ENCODE measurements around the gene EZH2.

Gene EZH2

DNA sequence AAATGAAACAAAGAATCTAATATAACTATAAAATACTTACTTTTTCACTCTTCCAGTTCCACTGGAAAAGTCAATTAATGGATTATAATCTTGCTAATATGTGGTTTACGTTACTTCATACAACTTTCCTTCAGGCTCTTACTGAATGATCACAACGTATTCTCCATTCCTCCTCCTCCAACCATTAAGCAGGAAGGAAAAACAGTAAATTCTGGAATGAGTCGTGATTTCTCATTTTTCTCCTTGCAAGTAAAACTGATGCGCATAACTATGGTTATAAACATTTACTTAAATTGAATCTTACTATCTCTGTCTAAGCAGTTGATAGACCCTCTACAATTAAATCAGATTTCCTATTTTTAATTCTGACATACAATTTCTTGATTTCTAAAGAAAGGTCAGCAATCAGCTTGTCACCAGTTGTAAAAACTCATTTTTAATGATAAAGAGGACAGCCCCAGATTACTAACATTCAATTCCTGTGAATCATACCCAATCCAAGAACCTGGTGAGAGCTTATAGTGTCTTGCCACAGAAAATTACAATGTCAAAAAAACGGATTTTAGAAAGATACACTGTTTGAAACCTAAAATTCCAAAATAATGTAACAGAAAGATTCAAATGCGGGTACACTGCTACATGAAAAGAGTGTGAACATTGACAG, 64.3 kb downstream of the EZH2 start:
- Histone ChIP-seq H3K9me3 (ENCODE audit: control insufficient read depth in 1 of 2, low read length in 2 of 2) (no peaks in the 10 kb centered on the region), H3K9ac (ENCODE audit: low read depth in 1 of 2, low read length in 2 of 2) (no peak overlapping the region), H3K4me3 (ENCODE audit: low read depth in 1 of 2, low read length in 2 of 2) (no peak overlapping the region), H3K27me3 (ENCODE audit: control insufficient read depth in 1 of 2, insufficient read depth in 2 of 2, low read length in 2 of 2) (no peaks in the 10 kb centered on the region), H3K27ac (ENCODE audit: low read depth, low read length) (no peak overlapping the region), H3K4me1 (ENCODE audit: control insufficient read depth in 1 of 2, insufficient read depth in 2 of 2, low read length in 2 of 2) (no peaks in the 10 kb centered on the region), H3K36me3 (ENCODE audit: control insufficient read depth in 1 of 2, insufficient read depth in 2 of 2, low read length in 2 of 2) (peaks cover 0 to 22% of the 10 kb centered on the region in 2 donors)

DNA sequence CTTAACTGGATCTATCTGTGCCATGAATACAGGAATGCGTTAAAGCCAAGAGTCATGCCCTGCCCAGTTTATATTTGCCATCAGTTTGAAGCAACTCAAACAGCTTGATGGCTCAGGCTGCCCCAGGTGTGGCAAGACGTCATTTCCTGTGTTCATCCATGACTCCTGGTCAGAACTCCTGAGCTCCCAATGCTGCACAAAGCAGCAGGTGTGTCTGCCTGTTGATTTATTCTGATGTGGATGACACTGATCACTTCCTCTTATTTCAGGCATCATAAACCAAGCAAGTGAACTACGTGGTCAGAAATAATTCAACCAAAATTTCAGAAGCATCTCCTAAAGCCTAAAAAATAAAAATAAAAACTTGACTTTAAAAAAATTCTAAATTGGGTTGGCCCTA, 68.5 kb downstream of the EZH2 start:
- no peak overlapping the region for H3K4me3 ChIP-seq (ENCODE audit: low read depth in 1 of 2, low read length in 2 of 2)
- no peak overlapping the region for H3K9ac ChIP-seq (ENCODE audit: low read depth in 1 of 2, low read length in 2 of 2)
- no peaks in the 10 kb centered on the region for H3K9me3 ChIP-seq (ENCODE audit: control insufficient read depth in 1 of 2, low read length in 2 of 2)
- no peaks in the 10 kb centered on the region for H3K27me3 ChIP-seq (ENCODE audit: control insufficient read depth in 1 of 2, insufficient read depth in 2 of 2, low read length in 2 of 2)
- no peak overlapping the region for H3K27ac ChIP-seq (ENCODE audit: low read depth, low read length)
- H3K4me1 ChIP-seq (ENCODE audit: control insufficient read depth in 1 of 2, insufficient read depth in 2 of 2, low read length in 2 of 2), result no peaks in the 10 kb centered on the region
- peaks cover 4 to 30% of the 10 kb centered on the region in 2 donors for H3K36me3 ChIP-seq (ENCODE audit: control insufficient read depth in 1 of 2, insufficient read depth in 2 of 2, low read length in 2 of 2)

DNA sequence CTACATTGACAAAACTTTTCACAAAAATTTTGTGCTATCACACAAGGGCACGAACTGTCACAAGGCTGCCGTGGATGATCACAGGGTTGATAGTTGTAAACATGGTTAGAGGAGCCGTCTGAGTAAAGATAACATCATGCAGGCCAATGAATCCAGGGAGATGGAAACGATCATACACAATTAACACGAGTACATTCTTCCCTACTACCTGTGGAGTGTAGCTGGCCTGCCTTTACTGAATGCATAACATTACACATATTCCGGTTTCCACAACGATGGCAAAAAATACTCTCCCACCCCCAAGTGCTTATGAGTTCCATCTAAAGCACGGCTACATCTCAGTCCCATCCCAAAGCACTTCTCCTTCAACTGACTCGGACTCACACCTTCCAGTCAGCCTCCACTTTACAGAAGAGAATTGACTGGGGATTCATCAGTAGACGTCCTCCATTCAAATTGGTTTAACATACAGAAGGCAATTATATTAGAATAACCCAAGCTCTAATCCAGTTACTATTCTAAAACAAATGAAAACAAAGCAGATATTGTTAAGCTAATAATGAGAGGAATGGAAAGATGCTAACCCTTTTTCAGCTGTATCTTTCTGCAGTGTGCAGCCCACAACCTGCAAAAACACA, 69.0 kb downstream of the EZH2 start:
- no peak overlapping the region for H3K9ac ChIP-seq (ENCODE audit: low read depth in 1 of 2, low read length in 2 of 2)
- no peaks in the 10 kb centered on the region for H3K4me1 ChIP-seq (ENCODE audit: control insufficient read depth in 1 of 2, insufficient read depth in 2 of 2, low read length in 2 of 2)
- H3K27ac ChIP-seq (ENCODE audit: low read depth, low read length), result no peak overlapping the region
- H3K36me3 ChIP-seq (ENCODE audit: control insufficient read depth in 1 of 2, insufficient read depth in 2 of 2, low read length in 2 of 2), result peaks cover 4 to 31% of the 10 kb centered on the region in 2 donors
- H3K4me3 ChIP-seq (ENCODE audit: low read depth in 1 of 2, low read length in 2 of 2), result no peak overlapping the region
- H3K9me3 ChIP-seq (ENCODE audit: control insufficient read depth in 1 of 2, low read length in 2 of 2), result no peaks in the 10 kb centered on the region
- no peaks in the 10 kb centered on the region for H3K27me3 ChIP-seq (ENCODE audit: control insufficient read depth in 1 of 2, insufficient read depth in 2 of 2, low read length in 2 of 2)

DNA sequence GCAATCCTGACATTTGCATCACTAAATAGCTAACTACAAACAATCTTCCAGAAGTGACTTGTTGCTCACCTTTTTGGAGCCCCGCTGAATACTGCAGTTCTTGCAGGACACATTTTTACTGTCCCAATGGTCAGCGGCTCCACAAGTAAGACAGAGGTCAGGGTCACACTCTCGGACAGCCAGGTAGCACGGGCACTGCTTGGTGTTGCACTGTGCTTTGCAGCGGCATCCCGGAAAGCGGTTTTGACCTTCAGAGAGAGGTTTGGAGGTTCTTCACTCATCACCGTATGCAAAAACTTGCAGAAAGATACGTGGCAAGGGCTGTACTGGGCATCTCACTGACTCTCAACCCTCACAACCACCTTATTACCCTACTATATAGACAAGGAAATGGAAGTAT, 70.2 kb downstream of the EZH2 start:
- Histone ChIP-seq H3K4me3 (ENCODE audit: low read depth in 1 of 2, low read length in 2 of 2) (no peak overlapping the region), H3K36me3 (ENCODE audit: control insufficient read depth in 1 of 2, insufficient read depth in 2 of 2, low read length in 2 of 2) (peaks cover 4 to 34% of the 10 kb centered on the region in 2 donors), H3K4me1 (ENCODE audit: control insufficient read depth in 1 of 2, insufficient read depth in 2 of 2, low read length in 2 of 2) (no peaks in the 10 kb centered on the region), H3K27me3 (ENCODE audit: control insufficient read depth in 1 of 2, insufficient read depth in 2 of 2, low read length in 2 of 2) (no peaks in the 10 kb centered on the region), H3K9me3 (ENCODE audit: control insufficient read depth in 1 of 2, low read length in 2 of 2) (no peaks in the 10 kb centered on the region), H3K9ac (ENCODE audit: low read depth in 1 of 2, low read length in 2 of 2) (no peak overlapping the region), H3K27ac (ENCODE audit: low read depth, low read length) (no peak overlapping the region)

DNA sequence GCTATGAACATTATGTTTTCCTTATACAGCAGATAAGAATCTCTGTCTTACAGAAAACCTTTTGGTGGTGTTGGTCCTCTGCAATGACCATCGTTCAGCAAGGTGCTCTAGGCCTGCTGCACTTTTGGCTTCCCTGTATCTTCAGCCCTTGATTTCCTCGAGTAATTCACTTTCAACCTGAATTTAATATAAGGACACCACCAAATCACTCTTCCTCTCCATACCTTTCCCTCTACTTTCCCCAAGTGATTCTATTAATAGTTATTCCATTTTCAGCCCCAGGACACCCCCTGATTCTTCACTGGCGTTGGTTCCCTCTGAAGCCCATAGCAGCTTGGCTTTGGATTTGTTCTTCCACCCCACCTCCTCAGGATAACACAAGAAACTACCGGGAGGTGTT, 72.2 kb downstream of the EZH2 start:
- no peaks in the 10 kb centered on the region for H3K4me1 ChIP-seq (ENCODE audit: control insufficient read depth in 1 of 2, insufficient read depth in 2 of 2, low read length in 2 of 2)
- H3K27me3 ChIP-seq (ENCODE audit: control insufficient read depth in 1 of 2, insufficient read depth in 2 of 2, low read length in 2 of 2), result no peaks in the 10 kb centered on the region
- no peak overlapping the region for H3K27ac ChIP-seq (ENCODE audit: low read depth, low read length)
- no peaks in the 10 kb centered on the region for H3K9me3 ChIP-seq (ENCODE audit: control insufficient read depth in 1 of 2, low read length in 2 of 2)
- peaks cover 6 to 43% of the 10 kb centered on the region in 2 donors for H3K36me3 ChIP-seq (ENCODE audit: control insufficient read depth in 1 of 2, insufficient read depth in 2 of 2, low read length in 2 of 2)
- no peak overlapping the region for H3K9ac ChIP-seq (ENCODE audit: low read depth in 1 of 2, low read length in 2 of 2)
- H3K4me3 ChIP-seq (ENCODE audit: low read depth in 1 of 2, low read length in 2 of 2), result no peak overlapping the region

DNA sequence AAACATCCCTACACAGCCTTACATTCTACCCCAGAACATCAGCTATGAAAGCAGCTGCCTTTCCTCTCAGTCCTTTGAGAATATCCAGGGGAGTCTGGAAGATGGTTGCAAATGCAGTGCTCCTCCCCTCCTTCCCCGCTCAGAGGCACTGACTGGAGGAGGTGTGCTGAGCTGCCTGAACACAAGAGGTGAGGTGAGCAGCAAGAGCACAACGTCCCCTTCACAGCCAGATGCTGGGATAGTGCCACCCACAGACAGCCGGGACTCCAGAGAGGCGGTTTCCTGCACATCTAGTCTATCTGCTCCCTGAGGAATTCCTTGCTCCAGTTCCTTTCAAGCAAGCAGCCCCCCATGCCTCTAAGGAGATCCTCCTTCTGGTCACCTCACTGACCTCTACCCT, 74.2 kb downstream of the EZH2 start:
- Histone ChIP-seq H3K9ac (ENCODE audit: low read depth in 1 of 2, low read length in 2 of 2) (no peak overlapping the region), H3K4me3 (ENCODE audit: low read depth in 1 of 2, low read length in 2 of 2) (no peak overlapping the region), H3K9me3 (ENCODE audit: control insufficient read depth in 1 of 2, low read length in 2 of 2) (no peaks in the 10 kb centered on the region), H3K27ac (ENCODE audit: low read depth, low read length) (no peak overlapping the region), H3K27me3 (ENCODE audit: control insufficient read depth in 1 of 2, insufficient read depth in 2 of 2, low read length in 2 of 2) (no peaks in the 10 kb centered on the region), H3K36me3 (ENCODE audit: control insufficient read depth in 1 of 2, insufficient read depth in 2 of 2, low read length in 2 of 2) (peaks cover 6 to 49% of the 10 kb centered on the region in 2 donors), H3K4me1 (ENCODE audit: control insufficient read depth in 1 of 2, insufficient read depth in 2 of 2, low read length in 2 of 2) (no peaks in the 10 kb centered on the region)

DNA sequence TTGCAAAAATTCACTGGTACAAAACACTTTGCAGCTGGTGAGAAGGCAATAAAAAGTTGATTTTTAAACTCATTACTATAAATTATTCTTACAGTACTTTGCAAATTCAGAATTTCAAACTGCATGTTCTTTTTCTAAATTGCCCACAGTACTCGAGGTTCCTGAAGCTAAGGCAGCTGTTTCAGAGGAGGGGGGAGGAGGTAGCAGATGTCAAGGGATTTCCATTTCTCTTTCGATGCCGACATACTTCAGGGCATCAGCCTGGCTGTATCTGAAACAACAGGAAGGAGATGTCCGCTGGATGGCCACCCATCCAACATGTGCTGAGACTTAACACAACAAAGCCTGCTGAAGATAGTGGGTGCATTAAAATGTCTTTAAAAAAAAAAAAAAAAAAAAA, 76.7 kb downstream of the EZH2 start:
- H3K27ac ChIP-seq (ENCODE audit: low read depth, low read length), result no peak overlapping the region
- H3K4me3 ChIP-seq (ENCODE audit: low read depth in 1 of 2, low read length in 2 of 2), result no peak overlapping the region
- no peak overlapping the region for H3K9ac ChIP-seq (ENCODE audit: low read depth in 1 of 2, low read length in 2 of 2)
- H3K27me3 ChIP-seq (ENCODE audit: control insufficient read depth in 1 of 2, insufficient read depth in 2 of 2, low read length in 2 of 2), result no peaks in the 10 kb centered on the region
- H3K9me3 ChIP-seq (ENCODE audit: control insufficient read depth in 1 of 2, low read length in 2 of 2), result no peaks in the 10 kb centered on the region
- H3K4me1 ChIP-seq (ENCODE audit: control insufficient read depth in 1 of 2, insufficient read depth in 2 of 2, low read length in 2 of 2), result no peaks in the 10 kb centered on the region
- H3K36me3 ChIP-seq (ENCODE audit: control insufficient read depth in 1 of 2, insufficient read depth in 2 of 2, low read length in 2 of 2), result peaks cover 6 to 54% of the 10 kb centered on the region in 2 donors

DNA sequence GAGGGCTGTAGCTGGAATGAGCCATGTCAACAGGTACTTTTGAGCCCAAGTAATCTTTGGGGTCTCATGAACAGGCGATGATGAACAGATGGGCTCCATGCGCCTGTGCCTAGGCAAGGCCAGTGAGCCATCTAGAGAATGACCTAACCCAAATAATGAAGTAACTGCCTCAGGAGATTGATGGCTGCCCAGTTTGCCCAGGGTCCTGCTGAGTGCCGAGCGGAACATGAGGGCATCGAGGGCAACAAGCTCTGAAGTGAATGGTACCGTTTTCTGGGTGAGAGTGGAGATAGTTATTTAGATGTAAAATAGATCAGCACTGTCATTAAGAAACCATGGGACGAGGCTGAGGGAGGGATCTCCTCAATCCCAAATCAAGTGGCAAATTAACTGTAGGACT, 77.9 kb downstream of the EZH2 start:
- Histone ChIP-seq H3K9ac (ENCODE audit: low read depth in 1 of 2, low read length in 2 of 2) (no peak overlapping the region), H3K4me3 (ENCODE audit: low read depth in 1 of 2, low read length in 2 of 2) (no peak overlapping the region), H3K36me3 (ENCODE audit: control insufficient read depth in 1 of 2, insufficient read depth in 2 of 2, low read length in 2 of 2) (peaks cover 2 to 57% of the 10 kb centered on the region in 2 donors), H3K9me3 (ENCODE audit: control insufficient read depth in 1 of 2, low read length in 2 of 2) (no peaks in the 10 kb centered on the region), H3K27ac (ENCODE audit: low read depth, low read length) (no peak overlapping the region), H3K27me3 (ENCODE audit: control insufficient read depth in 1 of 2, insufficient read depth in 2 of 2, low read length in 2 of 2) (no peaks in the 10 kb centered on the region), H3K4me1 (ENCODE audit: control insufficient read depth in 1 of 2, insufficient read depth in 2 of 2, low read length in 2 of 2) (no peaks in the 10 kb centered on the region)

DNA sequence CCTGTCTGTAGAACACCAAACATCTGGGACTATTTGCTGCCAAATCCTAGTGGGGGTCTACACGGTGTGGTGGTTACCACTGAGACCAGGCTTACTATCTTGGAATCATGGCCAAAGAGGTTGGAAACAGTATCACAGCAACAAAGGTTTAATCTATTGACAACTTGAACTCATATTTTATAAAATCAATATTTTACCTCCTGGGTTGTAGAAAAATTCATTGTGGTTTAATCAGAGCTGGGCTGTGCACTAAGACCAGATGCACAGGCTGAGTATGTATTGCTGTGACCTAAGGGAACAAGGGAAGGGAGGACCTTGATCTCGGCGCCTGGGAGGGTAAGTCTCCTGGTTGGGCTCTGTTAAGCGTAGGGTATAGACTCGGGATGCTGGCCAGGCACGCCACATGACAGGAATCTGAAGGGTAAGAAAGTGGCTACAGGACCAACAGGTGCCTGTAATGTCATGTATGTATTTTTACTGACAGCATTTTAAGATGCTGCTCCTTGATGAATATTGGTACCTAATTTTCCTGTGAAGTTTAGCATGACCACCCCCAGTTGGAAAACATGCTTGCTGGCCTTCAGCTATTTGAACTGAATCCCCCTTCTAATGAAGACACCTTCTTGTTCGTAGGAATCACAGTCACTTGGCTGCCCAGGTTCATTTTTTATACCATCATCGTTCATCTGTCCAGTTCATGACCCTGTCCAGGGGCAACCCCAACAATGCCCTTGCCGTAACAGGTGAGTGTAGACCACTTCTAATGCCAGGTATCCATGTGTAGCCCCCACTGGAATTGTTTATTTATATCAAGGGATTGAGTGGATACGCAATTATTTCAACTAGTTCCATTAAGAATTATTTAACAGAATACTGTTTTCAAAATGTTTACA, 79.5 kb downstream of the EZH2 start:
- Histone ChIP-seq H3K27ac (ENCODE audit: low read depth, low read length) (no peak overlapping the region), H3K4me3 (ENCODE audit: low read depth in 1 of 2, low read length in 2 of 2) (no peak overlapping the region), H3K9ac (ENCODE audit: low read depth in 1 of 2, low read length in 2 of 2) (no peak overlapping the region), H3K27me3 (ENCODE audit: control insufficient read depth in 1 of 2, insufficient read depth in 2 of 2, low read length in 2 of 2) (no peaks in the 10 kb centered on the region), H3K36me3 (ENCODE audit: control insufficient read depth in 1 of 2, insufficient read depth in 2 of 2, low read length in 2 of 2) (peaks cover 9 to 66% of the 10 kb centered on the region in 2 donors), H3K4me1 (ENCODE audit: control insufficient read depth in 1 of 2, insufficient read depth in 2 of 2, low read length in 2 of 2) (no peaks in the 10 kb centered on the region), H3K9me3 (ENCODE audit: control insufficient read depth in 1 of 2, low read length in 2 of 2) (no peaks in the 10 kb centered on the region)

DNA sequence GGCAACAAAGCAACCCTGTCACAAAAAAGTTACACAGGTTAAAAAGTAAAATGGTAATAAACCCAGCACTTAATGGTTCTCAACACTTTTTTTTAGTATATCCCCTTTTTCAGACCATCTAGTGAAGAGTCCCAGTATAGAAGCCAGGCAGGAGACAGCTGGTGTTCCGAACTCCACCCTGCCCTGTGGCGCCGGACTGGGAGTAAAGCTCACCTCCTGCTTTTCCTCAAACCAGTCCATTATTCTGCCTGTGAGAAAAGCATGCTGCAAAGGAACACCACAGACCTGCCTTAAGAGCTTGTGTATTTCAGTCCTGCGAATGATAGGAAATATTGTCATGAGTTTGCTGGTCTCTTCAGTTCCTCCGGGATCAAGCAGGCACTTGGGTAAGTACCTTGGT, 81.0 kb downstream of the EZH2 start:
- Histone ChIP-seq H3K36me3 (ENCODE audit: control insufficient read depth in 1 of 2, insufficient read depth in 2 of 2, low read length in 2 of 2) (peaks cover 20 to 68% of the 10 kb centered on the region in 2 donors), H3K9ac (ENCODE audit: low read depth in 1 of 2, low read length in 2 of 2) (no peak overlapping the region), H3K27ac (ENCODE audit: low read depth, low read length) (no peak overlapping the region), H3K4me1 (ENCODE audit: control insufficient read depth in 1 of 2, insufficient read depth in 2 of 2, low read length in 2 of 2) (no peaks in the 10 kb centered on the region), H3K27me3 (ENCODE audit: control insufficient read depth in 1 of 2, insufficient read depth in 2 of 2, low read length in 2 of 2) (no peaks in the 10 kb centered on the region), H3K9me3 (ENCODE audit: control insufficient read depth in 1 of 2, low read length in 2 of 2) (no peaks in the 10 kb centered on the region), H3K4me3 (ENCODE audit: low read depth in 1 of 2, low read length in 2 of 2) (no peak overlapping the region)

Data from duodenal mucosa (tissue), 2 donors.